Mucosa of rectum (tissue), 2 donors: ENCODE data around the gene CTDSP1.

Experiments used
- H3K27ac ChIP-seq, 2 donors: one replicate each; pipeline ENCODE4 v1.7.0; 2013; ENCODE audit warnings: inconsistent platforms in 2 of 2, low read depth in 2 of 2, low read length in 2 of 2
- H3K27me3 ChIP-seq, 2 donors: one replicate each; pipeline ENCODE4 v1.7.0; 2013; ENCODE audit warnings: low read length in 2 of 2; ENCODE audit not compliant: control insufficient read depth in 2 of 2, insufficient read depth in 2 of 2
- H3K36me3 ChIP-seq, 2 donors: one replicate each; pipeline ENCODE4 v1.7.0; 2013; ENCODE audit warnings: low read length in 2 of 2; ENCODE audit not compliant: control insufficient read depth in 2 of 2, insufficient read depth in 2 of 2
- H3K4me1 ChIP-seq, 2 donors: one replicate each; pipeline ENCODE4 v1.7.0; 2013; ENCODE audit warnings: low read length in 2 of 2, mild to moderate bottlenecking in 1 of 2; ENCODE audit not compliant: control insufficient read depth in 2 of 2, insufficient read depth in 2 of 2
- H3K4me3 ChIP-seq, 2 donors: one replicate each; pipeline ENCODE4 v1.7.0; 2013; ENCODE audit warnings: low read length in 2 of 2
- H3K9ac ChIP-seq, 2 donors: one replicate each; pipeline ENCODE4 v1.7.0; 2013; ENCODE audit warnings: low read length in 2 of 2, low read depth in 1 of 2, mild to moderate bottlenecking in 1 of 2
- H3K9me3 ChIP-seq, 2 donors: one replicate each; pipeline ENCODE4 v1.7.0; 2013; ENCODE audit warnings: low read length in 2 of 2; ENCODE audit not compliant: control insufficient read depth in 2 of 2
- donor health status: healthy.
- donor health status: Normal muscosa, but diverticular disease.

CTDSP1 gene

GRCh38 chr2:218367415-218368149 lies 32.1 kb upstream of the CTDSP1 start:
- Histone ChIP-seq H3K4me3 (peak overlapping the region; percentile 67 to 80), H3K27me3 (no peaks in the 10 kb centered on the region), H3K36me3 (no peaks in the 10 kb centered on the region), H3K9me3 (peaks cover 0 to 2% of the 10 kb centered on the region in 2 donors), H3K4me1 (peaks cover 9 to 13% of the 10 kb centered on the region in 2 donors), H3K27ac (peak overlapping the region; percentile 88 to 89), H3K9ac (peak overlapping the region; percentile 84 to 87)

- Histone ChIP-seq H3K9ac (peak overlapping the region; percentile 84 to 87), H3K27ac (peak overlapping the region; percentile 88 to 89), H3K27me3 (no peaks in the 10 kb centered on the region), H3K9me3 (peaks cover 0 to 2% of the 10 kb centered on the region in 2 donors), H3K4me3 (peak overlapping the region; percentile 67 to 80), H3K36me3 (no peaks in the 10 kb centered on the region), H3K4me1 (peaks cover 9 to 13% of the 10 kb centered on the region in 2 donors)
Observed at GRCh38 chr2:218368150-218368528, 31.5 kb upstream of the CTDSP1 start.

GRCh38 chr2:218368621-218369153 lies 31.0 kb upstream of the CTDSP1 start:
- H3K4me1 ChIP-seq, result peaks cover 9 to 13% of the 10 kb centered on the region in 2 donors

GRCh38 chr2:218369330-218369729 lies 30.3 kb upstream of the CTDSP1 start:
- Histone ChIP-seq H3K27me3 (no peaks in the 10 kb centered on the region), H3K27ac (peak overlapping the region; percentile 55 to 56), H3K4me3 (no peak overlapping the region), H3K36me3 (no peaks in the 10 kb centered on the region), H3K9ac (no peak overlapping the region), H3K9me3 (peaks cover 0 to 2% of the 10 kb centered on the region in 2 donors), H3K4me1 (peaks cover 9 to 13% of the 10 kb centered on the region in 2 donors)

More at GRCh38 chr2:218368621-218369153, 31.0 kb upstream of the CTDSP1 start:
- Histone ChIP-seq H3K27me3 (no peaks in the 10 kb centered on the region), H3K36me3 (no peaks in the 10 kb centered on the region), H3K27ac (peak overlapping the region; percentile 55 to 56), H3K4me3 (no peak overlapping the region), H3K9me3 (peaks cover 0 to 2% of the 10 kb centered on the region in 2 donors), H3K9ac (peak overlapping the region; percentile 17 to 28)

GRCh38 chr2:218370410-218371063 lies 29.1 kb upstream of the CTDSP1 start:
- Histone ChIP-seq H3K4me3 (no peak overlapping the region), H3K4me1 (peaks cover 9 to 13% of the 10 kb centered on the region in 2 donors), H3K27ac (peak overlapping the region in 1 of 2 donors; percentile 58), H3K9ac (no peak overlapping the region), H3K36me3 (no peaks in the 10 kb centered on the region), H3K9me3 (peaks cover 0 to 2% of the 10 kb centered on the region in 2 donors), H3K27me3 (no peaks in the 10 kb centered on the region)

GRCh38 chr2:218371983-218372350 lies 27.7 kb upstream of the CTDSP1 start:
- no peaks in the 10 kb centered on the region for H3K9me3 ChIP-seq
- H3K9ac ChIP-seq, result no peak overlapping the region
- H3K36me3 ChIP-seq, result no peaks in the 10 kb centered on the region
- H3K4me3 ChIP-seq, result no peak overlapping the region
- H3K4me1 ChIP-seq, result peaks cover 9 to 12% of the 10 kb centered on the region in 2 donors
- no peak overlapping the region for H3K27ac ChIP-seq
- no peaks in the 10 kb centered on the region for H3K27me3 ChIP-seq

- H3K36me3 ChIP-seq, result no peaks in the 10 kb centered on the region
- H3K9me3 ChIP-seq, result no peaks in the 10 kb centered on the region
- H3K4me1 ChIP-seq, result no peaks in the 10 kb centered on the region
- no peak overlapping the region for H3K27ac ChIP-seq
- H3K27me3 ChIP-seq, result no peaks in the 10 kb centered on the region
- H3K4me3 ChIP-seq, result no peak overlapping the region
- no peak overlapping the region for H3K9ac ChIP-seq
Observed at GRCh38 chr2:218374795-218375194, 24.9 kb upstream of the CTDSP1 start.

- no peaks in the 10 kb centered on the region for H3K36me3 ChIP-seq
- H3K9ac ChIP-seq, result no peak overlapping the region
- no peak overlapping the region for H3K4me3 ChIP-seq
- H3K9me3 ChIP-seq, result no peaks in the 10 kb centered on the region
- no peak overlapping the region for H3K27ac ChIP-seq
- H3K27me3 ChIP-seq, result no peaks in the 10 kb centered on the region
- H3K4me1 ChIP-seq, result no peaks in the 10 kb centered on the region
Observed at GRCh38 chr2:218375212-218375611, 24.5 kb upstream of the CTDSP1 start.

GRCh38 chr2:218378053-218378452 lies 21.6 kb upstream of the CTDSP1 start:
- Histone ChIP-seq H3K4me3 (no peak overlapping the region), H3K4me1 (no peaks in the 10 kb centered on the region), H3K27me3 (peaks cover 0 to 2% of the 10 kb centered on the region in 2 donors), H3K9me3 (no peaks in the 10 kb centered on the region), H3K27ac (no peak overlapping the region), H3K9ac (no peak overlapping the region), H3K36me3 (no peaks in the 10 kb centered on the region)

GRCh38 chr2:218381916-218382366 lies 17.7 kb upstream of the CTDSP1 start, which contains the start of gene SLC11A1:
Gene SLC11A1 (plus strand): TSS chr2:218382273. CDS start chr2:218382369, 96 bp downstream.
- Histone ChIP-seq H3K4me1 (no peaks in the 10 kb centered on the region), H3K9ac (no peak within 1 kb of the TSS)

More at GRCh38 chr2:218381916-218382366, 17.7 kb upstream of the CTDSP1 start, which contains the start of gene SLC11A1:
- Histone ChIP-seq H3K27ac (no peak within 1 kb of the TSS), H3K27me3 (peaks cover 0 to 2% of the 10 kb centered on the region in 2 donors), H3K4me3 (no peak within 1 kb of the TSS), H3K9me3 (no peaks in the 10 kb centered on the region), H3K36me3 (no peaks in the 10 kb centered on the region)
